ELF-1 (cell line): Measurements from ENCODE around the gene ADGRE3.
"Not testable (repeated sequence)": the region's sequence is repeated elsewhere in the genome, so short reads cannot be mapped to it uniquely, and the experiment has no call there.

Experiments used
- DNase-seq: peaks from one replicate; pipeline ENCODE4 v3.0.0-alpha.2; 2016; ENCODE audit warnings: low read depth, low spot score

Gene ADGRE3

DNA sequence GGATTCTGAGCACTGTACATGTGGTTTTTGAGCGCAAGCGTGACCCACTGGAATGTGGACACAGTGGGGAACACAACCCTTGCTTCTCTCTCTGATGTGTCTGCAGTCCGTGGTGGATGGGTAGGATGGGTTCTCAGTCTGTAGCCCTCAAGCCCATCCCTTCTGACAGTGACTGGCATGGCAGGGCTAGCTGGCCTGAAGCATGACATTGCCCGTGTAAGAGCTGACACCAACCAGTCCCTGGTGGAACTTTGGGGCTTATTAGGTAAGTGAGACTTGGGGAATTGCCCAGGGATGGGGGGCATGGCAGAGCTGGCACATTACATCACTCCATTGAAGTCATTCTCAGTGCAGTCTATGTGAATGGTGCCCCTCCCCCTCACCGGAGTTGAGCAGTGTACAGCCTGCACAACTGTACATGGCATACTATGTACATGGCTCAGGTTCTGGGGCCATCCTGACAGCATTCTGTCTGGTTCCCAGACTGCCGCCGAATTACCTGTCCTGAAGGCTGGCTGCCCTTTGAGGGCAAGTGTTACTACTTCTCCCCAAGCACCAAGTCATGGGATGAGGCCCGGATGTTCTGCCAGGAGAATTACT, 75.0 kb downstream of the ADGRE3 start:
- no peak for DNase-seq

DNA sequence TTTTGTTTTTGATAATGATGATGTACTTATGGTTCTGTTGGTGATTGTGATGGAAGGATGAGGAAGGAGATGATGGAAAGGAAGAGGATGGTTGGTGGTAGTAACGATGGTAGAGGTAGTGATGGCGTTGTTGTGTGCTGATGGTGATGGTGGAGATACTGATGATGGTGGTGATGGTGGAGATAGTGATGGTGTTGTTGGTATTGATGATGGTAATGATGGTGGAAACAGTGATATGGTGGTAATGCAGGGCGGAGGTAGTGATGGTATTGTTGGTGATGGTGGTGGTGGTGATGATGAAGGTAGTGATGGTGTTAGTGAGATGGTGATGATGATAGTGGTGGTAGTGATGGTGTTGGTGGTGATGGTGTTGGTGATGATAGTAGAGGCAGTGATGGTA, 79.1 kb downstream of the ADGRE3 start:
- no peak for DNase-seq

DNA sequence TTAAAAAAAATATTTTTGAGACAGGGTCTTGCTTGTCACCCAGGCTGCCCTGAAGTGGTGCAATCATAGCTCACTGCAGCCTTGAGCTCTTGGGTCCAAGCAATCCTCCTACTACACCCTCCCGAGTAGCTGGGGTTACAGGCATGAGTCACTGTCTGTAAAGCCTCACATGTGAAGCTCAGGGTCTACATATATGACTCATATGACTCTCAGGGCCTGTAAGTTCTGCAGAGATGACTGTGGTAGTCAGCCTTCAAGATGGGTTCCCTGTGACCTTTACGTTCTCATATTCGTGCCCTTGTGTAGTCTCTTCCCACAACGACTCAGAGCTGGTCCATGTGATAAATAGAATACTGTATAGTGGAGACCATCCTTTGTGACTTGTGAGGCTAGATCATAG, 85.2 kb downstream of the ADGRE3 start:
- not testable (repeated sequence) for DNase-seq

DNA sequence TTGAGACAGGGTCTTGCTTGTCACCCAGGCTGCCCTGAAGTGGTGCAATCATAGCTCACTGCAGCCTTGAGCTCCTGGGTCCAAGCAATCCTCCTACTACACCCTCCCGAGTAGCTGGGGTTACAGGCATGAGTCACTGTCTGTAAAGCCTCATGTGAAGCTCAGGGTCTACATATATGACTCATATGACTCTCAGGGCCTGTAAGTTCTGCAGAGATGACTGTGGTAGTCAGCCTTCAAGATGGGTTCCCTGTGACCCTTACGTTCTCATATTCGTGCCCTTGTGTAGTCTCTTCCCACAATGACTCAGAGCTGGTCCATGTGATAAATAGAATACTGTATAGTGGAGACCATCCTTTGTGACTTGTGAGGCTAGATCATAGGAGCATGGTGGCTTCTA, 89.5 kb downstream of the ADGRE3 start:
- not testable (repeated sequence) for DNase-seq

DNA sequence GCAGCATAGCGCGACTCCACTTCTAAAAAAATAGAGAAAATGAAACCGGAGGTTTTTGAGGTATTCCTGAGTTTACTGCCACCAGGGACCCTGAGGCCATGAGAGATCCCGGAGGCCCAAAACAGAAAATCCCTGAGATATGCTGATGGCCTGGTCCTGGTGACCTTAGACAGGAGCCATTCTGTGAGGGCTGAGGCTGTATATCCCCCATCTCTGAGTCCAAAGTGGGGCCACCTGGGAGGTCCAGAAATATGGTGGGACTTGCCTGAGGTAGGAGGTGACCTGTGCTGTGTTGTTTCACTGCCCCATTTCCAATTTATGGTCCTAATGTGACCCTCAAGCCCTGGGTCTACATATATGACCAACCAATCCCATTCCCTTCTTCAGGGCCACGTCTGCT, 90.3 kb downstream of the ADGRE3 start:
- not testable (repeated sequence) for DNase-seq

DNA sequence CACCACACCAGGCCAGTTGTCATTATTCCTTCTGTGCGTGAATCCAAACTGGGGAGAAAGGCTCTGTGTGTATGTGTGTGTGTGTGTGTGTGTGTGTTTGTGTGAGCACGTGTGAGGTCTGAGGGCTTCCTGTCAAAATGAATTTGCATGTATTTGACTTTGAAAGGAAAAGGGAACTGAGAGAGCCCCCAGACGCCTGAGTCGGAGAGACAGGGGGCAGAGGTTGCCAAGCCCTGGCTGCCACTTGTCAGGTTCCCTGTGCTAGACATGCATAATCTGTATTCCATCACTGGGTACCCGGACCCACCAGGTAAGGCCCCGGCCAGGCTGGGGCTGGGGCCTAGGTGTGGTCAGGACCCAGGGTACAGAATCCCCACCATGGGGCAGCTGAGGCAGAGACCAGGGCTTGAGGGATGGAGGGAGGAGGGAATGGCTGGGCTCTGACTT, 91.7 kb downstream of the ADGRE3 start, which contains the start of gene CLEC17A:
Gene CLEC17A, plus strand, starts transcription at position 191 of the 447 bp plus-strand sequence. Its CDS starts 77 bp downstream, at position 268.
- DNase-seq = no peak

DNA sequence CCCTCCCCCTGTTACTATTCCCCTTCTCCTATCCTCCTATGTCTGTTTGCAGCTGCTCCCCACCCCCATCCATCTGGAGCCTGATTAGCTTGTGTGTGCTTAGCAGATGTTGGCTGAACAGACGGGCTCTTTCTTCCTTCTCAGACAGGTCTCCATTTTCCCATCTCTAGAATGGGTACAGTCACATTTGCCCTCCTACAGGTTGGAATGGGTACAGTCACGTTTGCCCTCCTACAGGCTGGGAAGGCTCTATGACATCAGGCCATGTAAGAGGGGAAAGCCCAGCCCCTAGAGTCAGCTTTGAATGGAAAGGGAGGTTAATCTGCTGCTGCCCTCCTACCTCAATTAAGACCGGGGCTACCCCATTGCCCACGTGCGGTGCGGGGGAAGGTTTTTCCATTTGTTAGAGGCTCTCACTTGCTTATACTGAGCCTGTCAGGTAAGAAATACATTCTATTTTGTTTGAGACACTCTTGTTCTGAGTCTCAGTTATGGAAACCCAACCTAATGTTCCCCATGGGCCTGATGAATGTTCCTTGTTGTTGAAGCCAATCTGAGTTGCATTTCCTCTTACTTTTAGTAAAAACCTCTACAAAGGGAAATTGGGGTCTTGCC, 93.9 kb downstream of the ADGRE3 start:
- DNase-seq = no peak

DNA sequence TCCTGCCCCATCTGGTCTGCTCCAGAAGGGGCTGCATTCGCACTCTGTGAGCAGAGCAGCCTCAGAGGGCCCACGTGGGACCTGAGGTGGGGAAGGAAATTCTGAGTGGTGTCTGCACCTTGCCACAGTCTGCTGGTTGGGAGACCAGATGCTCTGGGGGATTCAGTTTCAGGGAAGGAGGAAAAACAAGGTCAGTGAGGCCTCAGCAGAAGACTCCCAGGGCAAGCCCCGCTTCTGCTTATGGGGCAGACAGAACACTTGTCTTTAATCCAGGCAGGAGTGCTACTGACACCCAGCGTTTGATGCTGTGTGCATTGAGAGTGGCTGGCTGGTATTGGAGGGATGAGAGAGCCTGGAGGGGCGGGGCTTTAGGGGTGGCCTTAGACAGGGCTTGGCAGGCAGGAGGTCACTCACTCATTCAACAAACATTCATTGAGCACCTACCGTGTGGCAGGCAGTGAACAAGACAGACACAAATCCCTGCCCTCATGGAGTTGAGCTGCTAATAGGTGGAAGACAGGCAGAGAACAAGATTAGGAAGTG, 96.7 kb downstream of the ADGRE3 start:
- no peak for DNase-seq

DNA sequence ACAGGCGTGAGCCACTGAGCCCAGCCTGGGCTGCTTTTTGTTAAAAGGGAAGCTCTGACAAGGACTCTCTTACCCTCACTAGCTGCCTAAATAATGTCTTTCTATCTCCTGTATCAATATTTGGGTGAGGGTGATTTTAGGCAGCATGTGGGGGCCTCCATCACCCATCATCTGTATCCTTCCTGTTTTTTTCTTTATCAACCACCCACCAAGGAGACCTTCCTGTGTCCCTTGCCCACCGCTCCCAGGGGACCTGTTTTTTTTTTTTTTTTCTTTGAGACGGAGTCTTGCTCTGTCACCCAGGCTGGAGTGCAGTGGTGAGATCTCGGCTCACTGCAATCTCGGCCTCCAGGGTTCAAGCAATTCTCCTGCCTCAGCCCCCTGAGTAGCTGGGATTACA, 97.4 kb downstream of the ADGRE3 start:
- no peak for DNase-seq

DNA sequence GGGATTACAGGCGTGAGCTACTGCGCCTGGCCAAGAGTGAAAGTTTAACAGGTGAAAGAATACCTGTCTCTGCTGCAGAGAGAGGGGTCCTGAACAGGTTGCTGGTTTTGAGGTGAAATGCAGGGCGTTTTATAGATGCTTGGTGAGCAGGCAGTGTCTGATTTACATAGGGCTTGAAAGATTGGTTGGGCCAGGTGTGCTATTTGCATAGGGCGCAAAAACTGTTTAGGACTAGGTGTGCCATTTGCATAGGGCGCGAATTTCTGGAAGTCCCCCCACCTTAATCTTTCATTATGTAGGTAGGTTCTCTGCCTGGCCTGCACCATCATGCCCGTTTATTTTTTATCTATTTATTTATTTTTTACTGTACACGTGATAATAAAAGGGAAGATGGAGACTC, 98.3 kb downstream of the ADGRE3 start:
- no peak for DNase-seq

DNA sequence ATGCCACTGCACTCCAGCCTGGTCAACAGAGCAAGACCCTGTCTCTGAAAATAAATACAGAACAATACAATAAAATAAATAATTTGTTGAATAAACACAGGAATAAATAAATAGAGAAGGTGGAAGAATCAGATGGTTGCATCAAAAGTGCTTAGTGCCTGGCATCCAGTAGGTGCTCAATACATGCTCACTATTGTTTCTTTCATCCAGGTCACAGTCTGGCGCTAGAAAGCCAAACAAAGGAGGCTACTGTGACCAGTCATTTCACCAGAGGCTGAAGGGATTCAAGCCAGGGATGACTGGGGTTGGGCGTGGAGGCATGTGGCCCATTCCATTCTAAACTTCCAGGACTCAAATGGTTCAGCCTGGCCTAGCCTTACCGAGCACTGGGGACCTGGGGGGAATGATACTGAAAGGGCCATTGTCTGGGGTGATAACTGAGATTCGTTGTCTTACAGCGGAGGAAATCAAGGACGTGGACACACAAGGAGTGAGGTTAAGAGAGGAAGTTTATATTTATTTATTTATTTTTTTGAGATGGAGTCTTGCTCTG, 99.1 kb downstream of the ADGRE3 start:
- DNase-seq = no peak

DNA sequence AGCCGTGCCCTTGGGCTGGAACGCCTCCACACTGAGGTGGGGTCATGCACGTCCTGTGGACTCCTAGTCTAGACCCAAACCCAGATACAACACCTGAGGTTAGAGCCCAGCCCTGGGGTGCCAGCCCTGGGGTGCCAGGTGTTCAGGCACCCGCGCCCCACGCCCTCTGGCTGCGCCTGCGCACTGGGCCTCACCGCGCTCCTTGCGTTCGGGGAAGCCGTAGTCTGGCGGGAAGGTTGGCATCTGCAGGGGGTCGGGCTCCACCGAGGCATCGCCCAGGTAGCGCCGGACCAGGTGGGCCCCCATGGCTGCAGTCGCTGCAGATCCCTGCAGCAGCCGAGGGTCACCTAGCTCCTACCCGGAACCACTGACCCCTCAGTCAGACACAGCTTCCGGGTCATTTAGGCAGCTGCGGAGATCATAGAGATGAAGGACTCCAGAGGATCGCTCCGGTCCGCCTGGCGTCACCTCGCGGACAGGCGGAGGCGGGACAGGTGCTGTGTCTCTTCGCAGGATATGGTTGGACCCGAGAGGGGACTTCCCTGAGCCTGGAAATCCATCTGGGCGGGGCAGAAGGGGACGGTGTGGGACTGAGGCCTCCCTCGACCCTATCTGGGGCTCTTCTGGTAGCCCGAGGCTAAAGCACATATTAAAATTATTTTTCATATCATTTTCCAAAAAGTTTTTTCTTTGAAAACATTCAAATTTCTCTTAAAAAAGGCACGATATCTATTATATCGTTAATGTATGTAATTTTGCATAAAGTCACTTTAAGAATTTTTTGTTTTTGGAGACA, 102.8 kb downstream of the ADGRE3 start, which contains the start of gene NDUFB7:
Gene NDUFB7, minus strand, starts transcription at position 372 of the 796 bp plus-strand sequence. Its CDS starts 66 bp downstream, at position 306.
- DNase-seq = peak; percentile 96

DNA sequence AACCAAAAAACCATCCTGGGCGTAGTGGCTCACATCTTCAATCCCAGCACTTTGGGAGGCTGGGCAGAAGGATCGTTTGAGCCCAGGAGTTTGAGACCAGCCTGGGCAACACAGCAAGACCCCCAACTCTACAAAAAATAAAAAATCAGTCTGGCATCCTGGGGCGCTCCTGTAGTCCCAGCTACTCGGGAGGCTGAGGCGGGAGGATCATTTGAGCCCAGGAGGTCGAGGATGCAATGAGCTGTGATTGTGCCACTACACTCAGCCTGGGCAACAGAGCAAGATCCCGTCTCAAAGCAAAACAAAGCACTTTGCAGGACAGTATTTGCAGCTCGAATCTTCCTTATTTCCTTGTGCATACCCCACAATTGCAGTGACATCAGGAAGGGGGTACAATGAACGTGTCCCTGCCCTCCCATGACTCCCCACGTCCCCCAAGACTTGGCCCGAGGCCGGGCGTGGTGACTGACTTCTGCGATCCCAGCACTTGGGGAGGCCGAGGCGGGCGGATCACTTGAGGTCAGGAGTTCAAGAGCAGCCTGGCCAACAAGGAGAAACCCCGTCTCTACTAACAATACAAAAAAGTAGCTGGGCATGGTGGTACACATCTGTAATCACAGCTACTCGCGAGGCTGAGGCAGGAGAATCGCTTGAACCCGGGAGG, 103.6 kb downstream of the ADGRE3 start:
- no peak for DNase-seq
